Cerebellar cortex (tissue), 1 donor: ENCODE measurements around the gene GPR21.

Source experiments
- DNase-seq: peaks from one replicate; pipeline ENCODE4 v3.0.0-alpha.2; 2015; ENCODE audit warnings: low spot score

The GPR21 gene

GRCh38 chr9:123033352-123033751 is at the start of gene GPR21:
GPR21 (plus strand) TSS chr9:123033667; CDS start chr9:123034567, 900 bp downstream.
- peak; percentile 32 for DNase-seq

GRCh38 chr9:122986010-122986409 is 47.5 kb upstream of the GPR21 start:
- no peak for DNase-seq

- no peak for DNase-seq
Measured at GRCh38 chr9:122988141-122988540, 45.3 kb upstream of the GPR21 start.

GRCh38 chr9:122988920-122989621 is 44.4 kb upstream of the GPR21 start:
- no peak for DNase-seq

- DNase-seq: peak; percentile 21
Measured at GRCh38 chr9:122991370-122991830, 42.1 kb upstream of the GPR21 start.

- no peak for DNase-seq
Measured at GRCh38 chr9:122996586-122996985, 36.9 kb upstream of the GPR21 start.

GRCh38 chr9:122998448-122998847 is 35.0 kb upstream of the GPR21 start:
- no peak for DNase-seq

- no peak for DNase-seq
Measured at GRCh38 chr9:123000371-123001068, 32.9 kb upstream of the GPR21 start.

GRCh38 chr9:123002754-123003153 is 30.7 kb upstream of the GPR21 start:
- no peak for DNase-seq

- DNase-seq: no peak
Measured at GRCh38 chr9:123003466-123003865, 30.0 kb upstream of the GPR21 start.

- DNase-seq: no peak
Measured at GRCh38 chr9:123005964-123006363, 27.5 kb upstream of the GPR21 start.

- DNase-seq: no peak
Measured at GRCh38 chr9:123007269-123007668, 26.2 kb upstream of the GPR21 start.

- DNase-seq: no peak
Measured at GRCh38 chr9:123008909-123009308, 24.6 kb upstream of the GPR21 start.

- no peak for DNase-seq
Measured at GRCh38 chr9:123011380-123011779, 22.1 kb upstream of the GPR21 start.

- DNase-seq: no peak
Measured at GRCh38 chr9:123011878-123012528, 21.5 kb upstream of the GPR21 start.

GRCh38 chr9:123016631-123017030 is 16.8 kb upstream of the GPR21 start:
- DNase-seq: no peak

GRCh38 chr9:123020796-123021195 is 12.7 kb upstream of the GPR21 start:
- no peak for DNase-seq

- no peak for DNase-seq
Measured at GRCh38 chr9:123026425-123026824, 7.0 kb upstream of the GPR21 start.

GRCh38 chr9:123027517-123027916 is 6.0 kb upstream of the GPR21 start:
- no peak for DNase-seq

GRCh38 chr9:123028136-123028535 is 5.3 kb upstream of the GPR21 start:
- DNase-seq: no peak

GRCh38 chr9:123028973-123029372 is 4.5 kb upstream of the GPR21 start:
- no peak for DNase-seq

GRCh38 chr9:123031963-123032362 is 1.5 kb upstream of the GPR21 start:
- no peak for DNase-seq
